Measurements from ENCODE around the gene TMEM258.

The TMEM258 gene

GRCh38 chr11:61754534-61755482 is 37.6 kb downstream of the TMEM258 start:
- DNase-seq = no peak

GRCh38 chr11:61753672-61754071 is 38.7 kb downstream of the TMEM258 start:
- DNase-seq = no peak

GRCh38 chr11:61752925-61753521 is 39.4 kb downstream of the TMEM258 start:
- DNase-seq = no peak

- peak; percentile 65 for DNase-seq
These were observed 40.1 kb downstream of the TMEM258 start, which contains the start of gene MYRF for GRCh38 chr11:61752117-61752924. MYRF (plus strand) TSS chr11:61752636; CDS start chr11:61752745, 109 bp downstream.

- DNase-seq = no peak
These were observed 41.0 kb downstream of the TMEM258 start for GRCh38 chr11:61751384-61751783.

GRCh38 chr11:61750631-61751273 is 41.6 kb downstream of the TMEM258 start:
- DNase-seq = no peak

- DNase-seq = no peak
These were observed 42.7 kb downstream of the TMEM258 start for GRCh38 chr11:61749591-61750217.

- DNase-seq = no peak
These were observed 44.5 kb downstream of the TMEM258 start for GRCh38 chr11:61747967-61748285.

- DNase-seq = no peak
These were observed 45.0 kb downstream of the TMEM258 start for GRCh38 chr11:61747192-61747966.

GRCh38 chr11:61746442-61747191 is 45.8 kb downstream of the TMEM258 start:
- no peak for DNase-seq

- no peak for DNase-seq
These were observed 46.5 kb downstream of the TMEM258 start for GRCh38 chr11:61745781-61746441.

- no peak for DNase-seq
These were observed 47.7 kb downstream of the TMEM258 start for GRCh38 chr11:61744609-61745156.

- DNase-seq = no peak
These were observed 48.2 kb downstream of the TMEM258 start for GRCh38 chr11:61744181-61744580.

- DNase-seq = no peak
These were observed 48.8 kb downstream of the TMEM258 start for GRCh38 chr11:61743486-61744095.

- no peak for DNase-seq
These were observed 50.0 kb downstream of the TMEM258 start for GRCh38 chr11:61742391-61742790.

- DNase-seq = no peak
These were observed 52.4 kb downstream of the TMEM258 start for GRCh38 chr11:61739966-61740365.

- DNase-seq = no peak
These were observed 53.0 kb downstream of the TMEM258 start for GRCh38 chr11:61739413-61739812.

Measured in activated naive CD4-positive, alpha-beta T cell treated with anti-CD3 and anti-CD28 coated beads, Interleukin-2, amount 50 U/mL, for 16 hours (primary cell).